Prostate gland (tissue), 2 donors: ENCODE data around the gene JUNB. TPM values are rescaled to one million over a fixed set of nuclear protein-coding genes. Genes with fewer than 3 reads are reported as not detected.

Source experiments
- DNase-seq: peaks from one replicate; pipeline ENCODE4 v3.0.0-alpha.2; 2019; ENCODE audit warnings: low spot score
- H3K27ac ChIP-seq, 2 donors: fragments of 200-600 bp; sonication (generic); 2 replicates each; pipeline ENCODE4 v1.5.1; 2017 to 2019
- H3K27me3 ChIP-seq: fragments of 200-600 bp; sonication (generic); replicated peaks from 2 replicates; pipeline ENCODE4 v1.5.1; 2019; ENCODE audit not compliant: insufficient read depth
- H3K36me3 ChIP-seq, 2 donors: fragments of 200-600 bp; sonication (generic); 1 replicate in 1 of 2; 2 replicates in 1 of 2; pipeline versions ENCODE4 v1.5.1 to v1.8.1; 2017 to 2019
- H3K4me1 ChIP-seq: fragments of 200-600 bp; sonication (generic); replicated peaks from 2 replicates; pipeline ENCODE4 v1.5.1; 2019
- H3K4me3 ChIP-seq, 2 donors: fragments of 200-600 bp; sonication (generic); 2 replicates each; pipeline ENCODE4 v1.5.1; 2017 to 2019
- H3K9me3 ChIP-seq: fragments of 200-600 bp; sonication (generic); 2 replicates; pipeline ENCODE4 v1.5.1; 2017
- POLR2A ChIP-seq: fragments of 450-650 bp; IDR thresholded peaks from one replicate; pipeline ENCODE4 v1.6.1; 2016; ENCODE audit warnings: antibody characterized with exemption, mild to moderate bottlenecking
- POLR2AphosphoS5 ChIP-seq: sonication (generic); formaldehyde crosslinking; IDR thresholded peaks from one replicate; pipeline ENCODE4 v1.6.1; 2017; ENCODE audit warnings: antibody characterized with exemption
- WGBS: methylation state at CpG from one replicate; pipeline ENCODE4 v1.1.5; 2018; 5-methylcytosine and 5-hydroxymethylcytosine counted together
- intact Hi-C: fragments of 100-400 bp; cut with DNase I; formaldehyde crosslinking; loops from one replicate; pipeline ENCODE4 v1.14.2; 2022
- total RNA-seq, 2 donors: library from RNA; depleted of rRNA; stranded (reverse); fragments of >200 nt; gene quantifications; one replicate each; pipeline ENCODE4 v1.1.0, GENCODE V29; 2016
- TF ChIP-seq, protein P1 (sequence below), 4 experiments: fragments of 200-600 bp in 2 of 4; fragments of 450-650 bp in 2 of 4; sonication (generic) in 2 of 4; IDR thresholded peaks; 1 replicate in 3 of 4; 2 replicates in 1 of 4; pipeline ENCODE4 v1.5.1; 2016 to 2019; ENCODE audit warnings: antibody characterized with exemption in 4 of 4, mild to moderate bottlenecking in 2 of 4, moderate library complexity in 2 of 4

JUNB gene
- total RNA-seq, 2 donors from 2014 or later: 173 to 290 TPM

DNA sequence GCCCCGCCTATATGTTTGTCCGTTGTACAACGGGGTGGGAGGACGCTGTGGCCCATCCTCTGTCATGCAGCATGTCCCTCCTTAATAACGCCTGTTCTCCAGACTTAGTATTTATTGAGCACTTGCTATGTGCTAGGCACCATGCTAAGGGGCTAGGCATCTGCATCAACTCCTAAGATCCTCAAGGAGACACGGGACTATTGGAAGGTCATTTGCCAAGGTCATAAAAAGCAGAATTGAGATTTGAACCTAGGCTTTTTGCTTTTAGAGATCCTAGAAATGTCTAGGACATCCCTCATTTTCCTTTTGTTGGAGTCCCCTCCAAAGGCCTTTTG lies 45.2 kb downstream of the JUNB start:
- Histone ChIP-seq H3K9me3 (no peaks in the 10 kb centered on the region), H3K27me3 (peaks cover 32% of the 10 kb centered on the region), H3K4me3 (no peak overlapping the region), H3K27ac (no peak overlapping the region), H3K36me3 (no peaks in the 10 kb centered on the region), H3K4me1 (peaks cover 6% of the 10 kb centered on the region)
- intact Hi-C loops: loop anchor here (2.0 kb wide), 1 partner anchor 70 kb away; no protein-coding TSS in a partner anchor
- WGBS: 8% methylated on average over 6 of the region's 6 CpGs
- DNase-seq: no peak
- TF ChIP-seq POLR2AphosphoS5 (no peak), POLR2A (no peak)
- TF ChIP-seq, protein P1, sequence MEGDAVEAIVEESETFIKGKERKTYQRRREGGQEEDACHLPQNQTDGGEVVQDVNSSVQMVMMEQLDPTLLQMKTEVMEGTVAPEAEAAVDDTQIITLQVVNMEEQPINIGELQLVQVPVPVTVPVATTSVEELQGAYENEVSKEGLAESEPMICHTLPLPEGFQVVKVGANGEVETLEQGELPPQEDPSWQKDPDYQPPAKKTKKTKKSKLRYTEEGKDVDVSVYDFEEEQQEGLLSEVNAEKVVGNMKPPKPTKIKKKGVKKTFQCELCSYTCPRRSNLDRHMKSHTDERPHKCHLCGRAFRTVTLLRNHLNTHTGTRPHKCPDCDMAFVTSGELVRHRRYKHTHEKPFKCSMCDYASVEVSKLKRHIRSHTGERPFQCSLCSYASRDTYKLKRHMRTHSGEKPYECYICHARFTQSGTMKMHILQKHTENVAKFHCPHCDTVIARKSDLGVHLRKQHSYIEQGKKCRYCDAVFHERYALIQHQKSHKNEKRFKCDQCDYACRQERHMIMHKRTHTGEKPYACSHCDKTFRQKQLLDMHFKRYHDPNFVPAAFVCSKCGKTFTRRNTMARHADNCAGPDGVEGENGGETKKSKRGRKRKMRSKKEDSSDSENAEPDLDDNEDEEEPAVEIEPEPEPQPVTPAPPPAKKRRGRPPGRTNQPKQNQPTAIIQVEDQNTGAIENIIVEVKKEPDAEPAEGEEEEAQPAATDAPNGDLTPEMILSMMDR (IDR thresholded peaks at IDR 0.05): no peak

DNA sequence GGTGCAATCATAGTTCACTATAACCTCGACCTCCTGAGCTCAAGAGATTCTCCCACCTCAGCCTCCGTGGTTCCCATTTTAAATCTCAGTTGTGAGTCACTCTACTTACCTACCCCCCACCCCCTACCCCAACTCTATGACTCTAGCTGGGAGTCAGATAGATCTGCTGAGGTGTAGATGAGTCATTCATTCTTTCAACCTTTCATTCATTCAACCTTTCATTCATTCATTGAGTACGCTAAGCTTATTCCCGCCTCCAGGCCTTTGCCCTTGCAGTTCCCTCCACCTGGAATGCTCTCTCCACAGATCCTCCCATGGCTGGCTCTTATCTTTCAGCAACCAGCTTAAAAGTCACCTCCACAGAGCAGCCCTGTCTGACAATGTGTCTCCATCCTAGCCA lies 45.9 kb downstream of the JUNB start:
- intact Hi-C loops: loop anchor here (2.0 kb wide), 1 partner anchor 70 kb away; no protein-coding TSS in a partner anchor
- no peak for DNase-seq
- H3K9me3 ChIP-seq: no peaks in the 10 kb centered on the region
- no peaks in the 10 kb centered on the region for H3K36me3 ChIP-seq
- WGBS: 83% methylated on average over 4 of the region's 4 CpGs
- peaks cover 32% of the 10 kb centered on the region for H3K27me3 ChIP-seq
- H3K4me1 ChIP-seq: peaks cover 6% of the 10 kb centered on the region
- no peak overlapping the region for H3K27ac ChIP-seq
- no peak overlapping the region for H3K4me3 ChIP-seq
- TF ChIP-seq, protein P1 (IDR thresholded peaks at IDR 0.05): no peak
- TF ChIP-seq POLR2A (no peak), POLR2AphosphoS5 (no peak)

DNA sequence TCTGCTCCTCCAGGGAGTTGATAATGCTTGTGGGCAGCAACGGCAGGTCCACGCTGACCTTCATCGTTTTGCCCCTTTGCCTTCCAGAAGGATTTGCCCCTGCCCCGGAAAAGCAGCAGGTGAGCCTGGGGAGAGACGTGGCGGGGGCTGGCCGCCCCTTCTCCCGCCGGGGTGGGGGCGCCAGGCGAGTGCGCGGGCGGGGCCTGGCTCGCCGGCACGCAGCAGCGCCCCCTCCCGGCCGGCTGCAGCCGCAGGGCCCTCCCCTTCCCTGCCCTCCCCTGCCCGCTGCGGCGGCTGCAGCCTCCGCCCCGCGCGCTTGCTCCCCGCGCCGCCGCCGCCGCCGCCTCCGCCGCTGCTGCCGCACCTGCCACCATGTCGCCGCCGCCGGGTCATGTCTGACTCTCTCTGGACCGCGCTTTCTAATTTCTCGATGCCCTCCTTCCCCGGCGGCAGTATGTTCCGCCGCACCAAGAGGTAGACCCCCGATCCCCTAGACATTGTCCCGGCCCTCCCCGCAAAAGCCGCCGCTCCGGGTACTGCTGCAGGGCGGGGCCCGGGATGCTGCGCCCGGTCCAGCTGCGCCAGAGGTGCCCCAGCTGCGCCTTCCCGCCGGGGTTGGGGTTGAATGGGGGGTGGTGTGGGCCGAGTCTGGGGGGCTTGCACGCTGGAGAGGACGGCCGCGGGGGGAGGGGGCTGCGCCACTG lies 47.0 kb downstream of the JUNB start, which contains the start of gene MAST1:
Gene MAST1, plus strand, starts transcription at position 334 of the 704 bp plus-strand sequence. Its CDS starts 58 bp downstream, at position 392.
- H3K27me3 ChIP-seq: peaks cover 35% of the 10 kb centered on the region
- TF ChIP-seq POLR2AphosphoS5 (no peak), POLR2A (no peak)
- TF ChIP-seq, protein P1 (IDR thresholded peaks at IDR 0.05): peak in 3 of 4 experiments; percentile 20 to 54 (median 36)
- no peak for DNase-seq
- intact Hi-C loops: no loop called here
- H3K27ac ChIP-seq: no peak within 1 kb of the TSS
- H3K4me1 ChIP-seq: peaks cover 6% of the 10 kb centered on the region
- no peaks in the 10 kb centered on the region for H3K36me3 ChIP-seq
- H3K9me3 ChIP-seq: no peaks in the 10 kb centered on the region
- 2% methylated on average over 47 of the region's 69 CpGs for WGBS
- H3K4me3 ChIP-seq: peak within 1 kb of the TSS in 1 of 2 donors; percentile 4

DNA sequence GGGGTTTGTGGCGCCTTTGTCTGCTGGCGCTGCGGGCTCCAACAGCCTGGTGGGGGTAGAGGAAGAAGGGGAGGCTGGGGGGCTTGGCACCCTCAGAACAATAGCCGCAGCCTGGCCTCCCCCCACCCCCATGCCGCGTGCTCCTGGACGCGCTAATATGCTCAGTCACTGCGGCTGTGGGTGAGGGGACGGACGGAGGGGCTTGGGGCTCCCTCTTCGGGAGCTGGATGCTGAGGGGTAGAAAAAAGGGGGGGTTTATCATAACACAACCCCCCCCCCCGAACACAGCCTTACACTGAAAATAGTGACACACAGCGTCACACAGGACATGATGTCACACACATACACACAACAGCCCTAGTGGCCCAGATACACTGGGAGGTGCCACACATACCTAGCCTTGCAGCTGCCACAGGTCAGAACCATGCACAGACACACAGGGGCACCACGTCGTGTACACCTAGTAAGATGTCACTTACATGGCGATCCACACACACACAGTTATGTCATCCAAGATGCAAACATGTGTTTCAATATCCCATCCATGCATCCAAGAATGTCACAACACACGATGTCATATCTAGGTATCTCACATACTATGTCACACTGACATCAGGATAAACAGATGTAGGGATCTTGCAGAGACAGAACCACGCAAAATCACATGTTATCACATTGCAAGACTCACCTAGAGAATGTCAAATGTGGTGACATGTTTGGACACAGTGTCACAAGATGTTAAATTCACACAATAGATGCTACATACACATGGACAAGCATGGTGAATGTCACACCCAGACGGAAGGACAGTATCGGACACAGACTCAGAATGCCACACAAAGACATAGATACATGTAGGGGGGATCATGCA lies 47.8 kb downstream of the JUNB start:
- 22% methylated on average over 21 of the region's 21 CpGs for WGBS

More for the DNA sequence above, 47.8 kb downstream of the JUNB start:
- no peak for DNase-seq
- no peak overlapping the region for H3K4me3 ChIP-seq
- intact Hi-C loops: no loop called here
- H3K36me3 ChIP-seq: no peaks in the 10 kb centered on the region
- H3K27me3 ChIP-seq: peaks cover 31% of the 10 kb centered on the region
- no peak overlapping the region for H3K27ac ChIP-seq
- peaks cover 2% of the 10 kb centered on the region for H3K4me1 ChIP-seq
- TF ChIP-seq POLR2AphosphoS5: no peak
- no peaks in the 10 kb centered on the region for H3K9me3 ChIP-seq
